K562 (cell line): Measurements from ENCODE around the gene SND1. TPM values are rescaled to one million over a fixed set of nuclear protein-coding genes. Genes with fewer than 3 reads are reported as not detected.
"Not testable (repeated sequence)": the region's sequence is repeated elsewhere in the genome, so short reads cannot be mapped to it uniquely, and the experiment has no call there.

Source experiments
- ATAC-seq: fragments of 200-7000 bp; cut with Tn5 transposase; 3 replicates; pipeline ENCODE4 v1.9.1; 2020; ENCODE audit warnings: moderate library complexity
- BruUV-seq: library from RNA; stranded (reverse); fragments of 400-500 nt; replicated peaks from 2 replicates; lab custom pipeline; 2021; lab: Mats Ljungman, UMichigan
- CTCF ChIA-PET: fragments of 300-600 bp; formaldehyde crosslinking; extraction: SDS; loops from one replicate; lab custom pipeline; 2021; ENCODE audit warnings: low intra/inter-chr PET ratio; lab: Yijun Ruan, JAX
- POLR2A ChIA-PET: fragments of 300-600, 350-650 bp; sonication (Branson Sonifier 250); formaldehyde crosslinking; extraction: SDS; loops from one replicate; lab custom pipeline; 2021; ENCODE audit warnings: antibody characterized with exemption, inconsistent platforms; lab: Yijun Ruan, JAX
- DNase-seq, 4 experiments: peaks; one replicate each; pipeline versions ENCODE4 v3.0.0 to v3.0.0-alpha.2; 2011 to 2018; ENCODE audit warnings: low spot score in 3 of 4, mixed read lengths in 3 of 4; ENCODE audit errors: extremely low read depth in 1 of 4
- FAIRE-seq: peaks from 2 replicates; lab custom pipeline; 2011; peaks lifted over from hg19 to GRCh38; lab: Jason Lieb, UNC
- H2AFZ ChIP-seq: 2 replicates; pipeline ENCODE4 v1.6.0; 2011; ENCODE audit warnings: low read depth, low read length, control low read depth, inconsistent platforms
- H3K27ac ChIP-seq: fragments of 200-600 bp; 3 replicates; pipeline ENCODE4 v1.8.0; 2011; ENCODE audit warnings: low read depth, mild to moderate bottlenecking, control low read depth, inconsistent platforms, low read length, moderate library complexity, mixed read lengths; ENCODE audit errors: extremely low read depth
- H3K27me3 ChIP-seq, 2 experiments: fragments of 300-600 bp in 1 of 2; 2 replicates in 1 of 2; 3 replicates in 1 of 2; pipeline versions ENCODE4 v1.6.0 to v1.8.0; 2011; ENCODE audit warnings: inconsistent platforms in 2 of 2, low read length in 2 of 2, mild to moderate bottlenecking in 1 of 2, mixed read lengths in 1 of 2, moderate library complexity in 1 of 2; ENCODE audit not compliant: control insufficient read depth in 2 of 2, insufficient read depth in 2 of 2
- H3K36me3 ChIP-seq: fragments of 300-600 bp; 3 replicates; pipeline ENCODE4 v1.8.0; 2011; ENCODE audit warnings: mild to moderate bottlenecking, low read length, inconsistent platforms; ENCODE audit not compliant: control insufficient read depth, insufficient read depth
- H3K4me1 ChIP-seq, 2 experiments: fragments of 200-600 bp in 1 of 2; replicated peaks in 1 of 2; 2 replicates in 1 of 2; 3 replicates in 1 of 2; pipeline versions ENCODE4 v1.5.1 to v1.8.0; 2011; ENCODE audit warnings: inconsistent platforms in 2 of 2, low read length in 2 of 2, mild to moderate bottlenecking in 1 of 2, mixed read lengths in 1 of 2, moderate library complexity in 1 of 2; ENCODE audit not compliant: control insufficient read depth in 2 of 2, insufficient read depth in 2 of 2
- H3K4me2 ChIP-seq: 2 replicates; pipeline ENCODE4 v1.6.1; 2011; ENCODE audit warnings: low read length, control low read depth, inconsistent platforms, mixed read lengths; ENCODE audit not compliant: insufficient read depth
- H3K4me3 ChIP-seq: fragments of 200-600 bp; sonication (generic), shearing (Covaris generic); 2 replicates; pipeline ENCODE4 v1.5.1; 2016; ENCODE audit warnings: control low read depth, inconsistent platforms
- H3K79me2 ChIP-seq: fragments of 200-600 bp; 3 replicates; pipeline ENCODE4 v1.8.0; 2011; ENCODE audit warnings: low read length, inconsistent platforms; ENCODE audit not compliant: control insufficient read depth, insufficient read depth
- H3K9ac ChIP-seq, 2 experiments: 2 replicates each; pipeline versions ENCODE4 v1.6.0 to v1.6.1; 2011; ENCODE audit warnings: low read depth in 2 of 2, low read length in 2 of 2, control low read depth in 1 of 2, inconsistent platforms in 1 of 2, mild to moderate bottlenecking in 1 of 2, mixed read lengths in 1 of 2; ENCODE audit not compliant: insufficient read depth in 1 of 2
- H3K9me1 ChIP-seq: one replicate; pipeline ENCODE4 v1.6.0; 2011; ENCODE audit warnings: inconsistent platforms, mild to moderate bottlenecking, low read length, moderate library complexity; ENCODE audit not compliant: control insufficient read depth, insufficient read depth
- H3K9me3 ChIP-seq: replicated peaks from 2 replicates; pipeline ENCODE4 v1.5.1; 2011; ENCODE audit warnings: low read depth, low read length, inconsistent platforms; ENCODE audit not compliant: control insufficient read depth, insufficient read depth
- H4K20me1 ChIP-seq: replicated peaks from 2 replicates; pipeline ENCODE4 v1.6.1; 2011; ENCODE audit warnings: low read length, inconsistent platforms, mixed read lengths; ENCODE audit not compliant: control insufficient read depth, insufficient read depth
- HMBOX1 ChIP-seq: sonication (generic); IDR thresholded peaks from 2 replicates; pipeline ENCODE4 v1.6.1; 2016
- KAT8 ChIP-seq: fragments of 450-650 bp; IDR thresholded peaks from 2 replicates; pipeline ENCODE4 v1.6.1; 2016; ENCODE audit warnings: low read depth, mild to moderate bottlenecking
- NCOA6 ChIP-seq: fragments of 450-650 bp; IDR thresholded peaks from 2 replicates; pipeline ENCODE4 v1.6.1; 2017; ENCODE audit warnings: mild to moderate bottlenecking
- PHB2 ChIP-seq: fragments of 450-650 bp; IDR thresholded peaks from 2 replicates; pipeline ENCODE4 v1.6.1; 2017; ENCODE audit warnings: low read depth
- POLR2G ChIP-seq: fragments of 200-400 bp; formaldehyde crosslinking; IDR thresholded peaks from 2 replicates; pipeline ENCODE4 v1.6.1; 2017; ENCODE audit warnings: low read depth, mild to moderate bottlenecking, antibody characterized with exemption, low read length, moderate library complexity
- TAF9B ChIP-seq: fragments of 450-650 bp; IDR thresholded peaks from 2 replicates; pipeline ENCODE4 v1.6.1; 2018; ENCODE audit warnings: mild to moderate bottlenecking; ENCODE audit not compliant: partially characterized antibody
- TCF7 ChIP-seq: sonication (generic); IDR thresholded peaks from 2 replicates; pipeline ENCODE4 v1.6.1; 2016; ENCODE audit warnings: antibody characterized with exemption, borderline replicate concordance
- ZC3H8 ChIP-seq: fragments of 450-650 bp; IDR thresholded peaks from 2 replicates; pipeline ENCODE4 v1.6.1; 2017
- ZNF609 ChIP-seq: sonication (generic); formaldehyde crosslinking; IDR thresholded peaks from 2 replicates; pipeline ENCODE4 v1.8.1; 2023; ENCODE audit warnings: missing genetic modification reagents, mild to moderate bottlenecking, borderline replicate concordance
- ZNF764 ChIP-seq: fragments of 250-450 bp; sonication (Bioruptor Pico); IDR thresholded peaks from 2 replicates; pipeline ENCODE4 v1.4.0; 2020; ENCODE audit warnings: low read depth, mild to moderate bottlenecking, moderate library complexity
- WGBS: fragments of 100-300 bp; shearing (Covaris generic); methylation state at CpG from one replicate; pipeline ENCODE4 v1.1.6; 2016; ENCODE audit warnings: low coverage, mixed read lengths; ENCODE audit not compliant: insufficient coverage; ENCODE audit errors: missing lambda C conversion rate; 5-methylcytosine and 5-hydroxymethylcytosine counted together
- in situ Hi-C: fragments of 300-500 bp; cut with MboI; formaldehyde crosslinking; loops from 4 replicates; pipeline ENCODE4 v1.15.0; 2018; ENCODE audit warnings: inconsistent platforms, mixed read lengths
- intact Hi-C: fragments of 100-400 bp; cut with micrococcal nuclease; formaldehyde crosslinking; loops from 2 replicates; pipeline ENCODE4 v1.14.2; 2022
- polyA plus RNA-seq, 8 experiments: library from polyadenylated mRNA; depleted of rRNA in 4 of 8; stranded (reverse) in 5 of 8; unstranded in 3 of 8; fragments of >200 nt; fragmentation: Nextera tagmentation in 2 of 8; fragmentation: Illumina TruSeq in 1 of 8; extraction: Ambion mirVana in 2 of 8; extraction: Trizol in 1 of 8; gene quantifications; 2 replicates each; pipeline versions ENCODE4 v1.2.1 to v1.2.3, GENCODE V29; 2011 to 2014; ENCODE audit warnings: inconsistent platforms in 1 of 8, missing spikeins in 1 of 8
- total RNA-seq, 7 experiments: library from RNA; depleted of rRNA in 6 of 7; stranded (reverse); fragments of >200 nt in 6 of 7; fragmentation: Illumina TruSeq in 2 of 7; extraction: Trizol in 2 of 7; gene quantifications; 2 replicates each; pipeline versions ENCODE4 v1.2.1 to v1.2.3, GENCODE V29; 2011 to 2021; ENCODE audit warnings: low replicate concordance in 1 of 7
- TF ChIP-seq, protein P1 (sequence below): fragments of 250-450 bp; sonication (Bioruptor Pico); IDR thresholded peaks from 2 replicates; pipeline ENCODE4 v1.8.0; 2021; ENCODE audit warnings: moderate library complexity, mild to moderate bottlenecking, inconsistent platforms

Gene SND1
- total and polyA plus RNA-seq, 9 of the 15 experiments (the other 6 are each of a cell fraction or from before 2014, with no cell fraction given), result 46.5 to 307 (median 191) TPM

GRCh38 chr7:128107516-128107915 lies 455.5 kb downstream of the SND1 start:
- TF ChIP-seq POLR2G, result peak; percentile 47
- FAIRE-seq, H4K20me1 ChIP-seq, H3K27ac ChIP-seq, H3K9me1 ChIP-seq, BruUV-seq, ATAC-seq, DNase-seq, H3K79me2 ChIP-seq, H3K36me3 ChIP-seq, intact Hi-C loops, CTCF ChIA-PET, in situ Hi-C loops, H3K9me3 ChIP-seq, H3K4me3 ChIP-seq, H3K4me2 ChIP-seq, H2AFZ ChIP-seq, H3K9ac ChIP-seq: not testable (repeated sequence)
- 1% methylated on average over 10 of the region's 12 CpGs for WGBS
- POLR2A ChIA-PET, result interaction anchor here (0.6 to 3.0 kb wide), 2 partner anchors 10 to 459 kb away, joined by 5 to 15 read pairs; no protein-coding TSS in a partner anchor
- peaks cover 2 to 16% of the 10 kb centered on the region in 2 experiments; a peak in 4 of 5 replicates for H3K4me1 ChIP-seq
- peaks cover 18 to 51% of the 10 kb centered on the region in 2 experiments; a peak in 3 of 5 replicates for H3K27me3 ChIP-seq

DNA sequence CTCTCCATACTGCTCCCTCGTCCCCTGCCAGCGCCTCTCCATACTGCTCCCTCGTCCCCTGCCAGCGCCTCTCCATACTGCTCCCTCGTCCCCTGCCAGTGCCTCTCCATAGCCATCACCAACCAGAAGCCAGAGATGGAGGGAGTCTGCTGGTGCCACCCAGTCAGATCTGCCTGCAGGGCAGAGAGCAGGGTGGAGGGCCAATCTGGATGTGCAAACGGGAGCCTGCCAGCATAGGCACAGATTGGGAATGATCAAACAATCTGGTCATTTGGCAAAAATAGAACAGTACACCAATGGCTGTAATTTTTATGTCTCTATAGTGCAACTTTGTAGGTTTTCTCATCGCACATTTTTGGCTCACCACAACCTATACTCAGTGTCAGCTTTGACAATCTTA lies 456.1 kb downstream of the SND1 start:
- ATAC-seq (no peak), DNase-seq (no peak), FAIRE-seq (no peak)
- no peaks in the 10 kb centered on the region for H3K9me1 ChIP-seq
- H3K27me3 ChIP-seq, result peaks cover 22 to 57% of the 10 kb centered on the region in 2 experiments; a peak in 4 of 5 replicates
- intact Hi-C loops, result no loop called here
- no peak overlapping the region for H3K4me3 ChIP-seq
- CTCF ChIA-PET, result interaction anchor here (0.5 kb wide), 1 partner anchor 616 kb away, joined by 4 read pairs; no protein-coding TSS in a partner anchor
- H3K9ac ChIP-seq, result no peak overlapping the region
- H3K4me2 ChIP-seq, result no peak overlapping the region
- H3K79me2 ChIP-seq, result no peaks in the 10 kb centered on the region
- H3K36me3 ChIP-seq, result no peaks in the 10 kb centered on the region
- POLR2A ChIA-PET, result no interaction called here
- WGBS, result 4% methylated on average over 5 of the region's 7 CpGs
- no peak overlapping the region for H2AFZ ChIP-seq
- in situ Hi-C loops, result no loop called here
- no peaks in the 10 kb centered on the region for H3K9me3 ChIP-seq
- BruUV-seq, result no TSS peak
- H3K27ac ChIP-seq, result no peak overlapping the region
- H4K20me1 ChIP-seq, result peaks cover 7% of the 10 kb centered on the region; the same call in 1 of the 2 replicates
- peaks cover 0 to 16% of the 10 kb centered on the region in 2 experiments; a peak in 1 of 5 replicates for H3K4me1 ChIP-seq
- TF ChIP-seq, protein P1, sequence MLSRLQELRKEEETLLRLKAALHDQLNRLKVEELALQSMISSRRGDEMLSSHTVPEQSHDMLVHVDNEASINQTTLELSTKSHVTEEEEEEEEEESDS (CRISPR knock-in tag), result no peak
- TF ChIP-seq TCF7 (no peak), NCOA6 (no peak), HMBOX1 (no peak), ZNF609 (CRISPR knock-in tag) (no peak), ZC3H8 (no peak), ZNF764 (CRISPR knock-in tag) (no peak), KAT8 (no peak), PHB2 (no peak), TAF9B (no peak)
